Heart left ventricle (tissue), 16 donors: ENCODE measurements around the gene PCNA. TPM values are rescaled to one million over a fixed set of nuclear protein-coding genes. Genes with fewer than 3 reads are reported as not detected.

Experiments used
- ATAC-seq, 4 donors: fragments of 200-7000 bp; cut with Tn5 transposase; one replicate each; pipeline ENCODE4 v1.9.1; 2020 to 2022; ENCODE audit warnings: moderate library complexity in 4 of 4, mild to moderate bottlenecking in 3 of 4, moderate number of reproducible peaks in 1 of 4
- DNase-seq, 5 donors: peaks; one replicate each; pipeline ENCODE4 v3.0.0-alpha.2; 2020
- H3K27ac ChIP-seq, 12 donors: fragments of 200-600 bp; sonication (generic) in 4 of 12; one replicate each; pipeline versions ENCODE4 v1.5.0 to v1.8.0; 2016 to 2022; ENCODE audit warnings: mild to moderate bottlenecking in 2 of 12
- H3K27me3 ChIP-seq, 9 donors: fragments of 200-600 bp; sonication (generic) in 2 of 9; one replicate each; pipeline versions ENCODE4 v1.5.1 to v1.8.0; 2016 to 2022; ENCODE audit warnings: mild to moderate bottlenecking in 3 of 9
- H3K36me3 ChIP-seq, 9 donors: fragments of 200-600 bp; sonication (generic) in 2 of 9; one replicate each; pipeline versions ENCODE4 v1.5.0 to v1.8.0; 2018 to 2022; ENCODE audit warnings: mild to moderate bottlenecking in 2 of 9
- H3K4me1 ChIP-seq, 12 donors: fragments of 200-600 bp; sonication (generic) in 4 of 12; one replicate each; pipeline versions ENCODE4 v1.5.0 to v1.8.0; 2016 to 2022; ENCODE audit warnings: mild to moderate bottlenecking in 3 of 12
- H3K4me3 ChIP-seq, 12 donors: fragments of 200-600 bp; sonication (generic) in 4 of 12; one replicate each; pipeline versions ENCODE4 v1.5.0 to v1.8.0; 2017 to 2022; ENCODE audit warnings: mild to moderate bottlenecking in 9 of 12, moderate library complexity in 4 of 12
- H3K9me3 ChIP-seq, 12 donors: fragments of 200-600 bp; sonication (generic) in 4 of 12; one replicate each; pipeline versions ENCODE4 v1.5.0 to v1.8.0; 2016 to 2022; ENCODE audit warnings: mild to moderate bottlenecking in 1 of 12
- POLR2A ChIP-seq, 2 donors: fragments of 450-650 bp; IDR thresholded peaks; one replicate each; pipeline ENCODE4 v1.6.1; 2017; ENCODE audit warnings: antibody characterized with exemption in 2 of 2, mild to moderate bottlenecking in 2 of 2, moderate library complexity in 2 of 2
- WGBS, 4 donors: extraction: QIAGEN DNeasy Blood & Tissue Kit in 2 of 4; methylation state at CpG; one replicate each; pipeline versions ENCODE4 v1.1.5 to v1.1.7; 2013 to 2018; 5-methylcytosine and 5-hydroxymethylcytosine counted together
- intact Hi-C, 10 donors: fragments of 100-400 bp; cut with DNase I; formaldehyde crosslinking; loops; one replicate each; pipeline versions ENCODE4 v1.11.1 to v1.14.2; 2022
- polyA plus RNA-seq, 2 donors: library from polyadenylated mRNA; stranded (reverse); fragments of 200-250 nt; gene quantifications; one replicate each; pipeline ENCODE4 v1.2.3, GENCODE V29; 2013
- total RNA-seq, 9 donors: library from RNA; depleted of rRNA in 2 of 9; stranded (reverse); fragments of >200 nt in 2 of 9; fragmentation: NEBNext Ultra II Directional in 3 of 9; extraction: Animal tissue kit (Norgen Biotek cat#: 25700) in 3 of 9; gene quantifications; one replicate each; pipeline versions ENCODE4 v1.1.0 to v1.2.4, GENCODE V29; 2016 to 2023
- TF ChIP-seq, protein P1 (sequence below), 12 donors: fragments of 200-600 bp; sonication (generic) in 4 of 12; IDR thresholded peaks; one replicate each; pipeline versions ENCODE4 v1.5.0 to v1.8.0; 2018 to 2022; ENCODE audit warnings: antibody characterized with exemption in 12 of 12, mild to moderate bottlenecking in 5 of 12
- donor health status: ischemic (EF 13 %, LVEDD 7.1; RV severe dilation, severe dysfunction).
- donor health status: healthy with polysubstance abuse.
- donor health status: DM: no; HTN: yes; CAD: no.
- donor health status: DM: no; HTN: no; CAD: no.
- donor health status: ischemic (EF 25% LVEDD 6.9; RV normal size, moderate dysfunction).
- donor health status: ischemic (EF 25% LVEDD 5.7; RV mildly dilated, moderate dysfunction).
- donor health status: healthy.
- donor health status: DM: yes; HTN: yes; CAD: no.
- donor health status: ischemic (EF 35%, LVEDD 5.7; RV mildly dilated, moderate dysfunction).
- donor health status: nonischemic (EF 11% LVEDD 7.7; RV severe dilation, severe dysfunction).
- donor health status: DM: yes; HTN: yes; CAD: no.
- donor health status: PGD.
- donor health status: ischemic (EF 29% LVEDD 5.4; RV normal size, mild dysfunction).
- donor health status: nonischemic (EF 23%, LVEDD 6.1; RV moderate dilation, normal function).

PCNA gene
- total and polyA plus RNA-seq, 11 donors = 18.7 to 52.7 (median 22.9) TPM

- intact Hi-C loops = no loop called here
- ATAC-seq (peak; percentile 50 to 66 (median 63)), DNase-seq (peak in 1 of 5 donors; percentile 31)
- WGBS, 4 donors = 67 to 73% (median 69%) methylated on average over 13 of the region's 13 CpGs
- H3K4me3 ChIP-seq = no peak overlapping the region
- no peaks in the 10 kb centered on the region for H3K9me3 ChIP-seq
- H3K4me1 ChIP-seq = peaks cover 7 to 97% (median 89%) of the 10 kb centered on the region in 12 donors
- peaks cover 0 to 5% (median 0%) of the 10 kb centered on the region in 9 donors for H3K36me3 ChIP-seq
- no peak for TF ChIP-seq POLR2A (IDR thresholded peaks at IDR 0.05)
- TF ChIP-seq, protein P1, sequence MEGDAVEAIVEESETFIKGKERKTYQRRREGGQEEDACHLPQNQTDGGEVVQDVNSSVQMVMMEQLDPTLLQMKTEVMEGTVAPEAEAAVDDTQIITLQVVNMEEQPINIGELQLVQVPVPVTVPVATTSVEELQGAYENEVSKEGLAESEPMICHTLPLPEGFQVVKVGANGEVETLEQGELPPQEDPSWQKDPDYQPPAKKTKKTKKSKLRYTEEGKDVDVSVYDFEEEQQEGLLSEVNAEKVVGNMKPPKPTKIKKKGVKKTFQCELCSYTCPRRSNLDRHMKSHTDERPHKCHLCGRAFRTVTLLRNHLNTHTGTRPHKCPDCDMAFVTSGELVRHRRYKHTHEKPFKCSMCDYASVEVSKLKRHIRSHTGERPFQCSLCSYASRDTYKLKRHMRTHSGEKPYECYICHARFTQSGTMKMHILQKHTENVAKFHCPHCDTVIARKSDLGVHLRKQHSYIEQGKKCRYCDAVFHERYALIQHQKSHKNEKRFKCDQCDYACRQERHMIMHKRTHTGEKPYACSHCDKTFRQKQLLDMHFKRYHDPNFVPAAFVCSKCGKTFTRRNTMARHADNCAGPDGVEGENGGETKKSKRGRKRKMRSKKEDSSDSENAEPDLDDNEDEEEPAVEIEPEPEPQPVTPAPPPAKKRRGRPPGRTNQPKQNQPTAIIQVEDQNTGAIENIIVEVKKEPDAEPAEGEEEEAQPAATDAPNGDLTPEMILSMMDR (IDR thresholded peaks at IDR 0.05) = no peak
- H3K27me3 ChIP-seq = no peaks in the 10 kb centered on the region
- H3K27ac ChIP-seq = peak overlapping the region; percentile 13 to 82 (median 54)
These were observed 30.7 kb upstream of the PCNA start for GRCh38 chr20:5150226-5151076.

GRCh38 chr20:5149892-5150225 is 30.1 kb upstream of the PCNA start:
- no peak for ATAC-seq
- Histone ChIP-seq H3K4me3 (no peak overlapping the region), H3K27me3 (no peaks in the 10 kb centered on the region), H3K9me3 (no peaks in the 10 kb centered on the region), H3K36me3 (peaks cover 0 to 5% (median 0%) of the 10 kb centered on the region in 9 donors), H3K27ac (peak overlapping the region in 7 of 12 donors; percentile 41 to 82 (median 71)), H3K4me1 (peaks cover 10 to 98% (median 89%) of the 10 kb centered on the region in 12 donors)
- no peak for DNase-seq
- intact Hi-C loops = no loop called here
- WGBS, 4 donors = 82 to 94% (median 88%) methylated on average over 3 of the region's 3 CpGs
- TF ChIP-seq POLR2A (IDR thresholded peaks at IDR 0.05) = no peak
- TF ChIP-seq, protein P1 (IDR thresholded peaks at IDR 0.05) = no peak

DNA sequence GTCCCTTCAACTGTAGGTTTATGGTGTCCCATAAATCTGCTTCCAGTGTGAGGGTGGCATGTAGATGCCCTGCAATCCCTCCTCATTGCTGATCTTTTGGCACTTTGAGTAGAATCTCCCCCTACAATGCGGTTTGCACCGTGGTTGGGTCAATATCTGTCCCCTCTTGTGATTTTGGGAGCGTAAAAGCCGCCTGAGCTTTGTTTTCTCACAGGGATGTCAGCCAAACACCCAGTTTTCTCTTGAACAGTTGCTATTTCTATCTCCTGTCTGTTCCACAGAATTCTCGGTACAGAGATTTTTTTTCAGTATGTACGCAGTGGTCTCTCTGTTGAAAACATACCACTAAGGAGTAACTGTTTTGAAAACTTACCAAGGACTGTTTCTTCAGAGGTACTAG is 28.8 kb upstream of the PCNA start:
- no peak for ATAC-seq
- no peak for DNase-seq
- H3K4me3 ChIP-seq = peak overlapping the region in 2 of 12 donors; percentile 7 to 13
- WGBS, 4 donors = 35 to 42% (median 37%) methylated on average over 6 of the region's 6 CpGs
- peak overlapping the region in 11 of 12 donors; percentile 9 to 82 (median 46) for H3K27ac ChIP-seq
- H3K9me3 ChIP-seq = no peaks in the 10 kb centered on the region
- no peaks in the 10 kb centered on the region for H3K36me3 ChIP-seq
- H3K27me3 ChIP-seq = no peaks in the 10 kb centered on the region
- TF ChIP-seq POLR2A (IDR thresholded peaks at IDR 0.05) = no peak
- TF ChIP-seq, protein P1 (IDR thresholded peaks at IDR 0.05) = no peak
- peaks cover 10 to 97% (median 90%) of the 10 kb centered on the region in 12 donors for H3K4me1 ChIP-seq
- intact Hi-C loops = no loop called here

DNA sequence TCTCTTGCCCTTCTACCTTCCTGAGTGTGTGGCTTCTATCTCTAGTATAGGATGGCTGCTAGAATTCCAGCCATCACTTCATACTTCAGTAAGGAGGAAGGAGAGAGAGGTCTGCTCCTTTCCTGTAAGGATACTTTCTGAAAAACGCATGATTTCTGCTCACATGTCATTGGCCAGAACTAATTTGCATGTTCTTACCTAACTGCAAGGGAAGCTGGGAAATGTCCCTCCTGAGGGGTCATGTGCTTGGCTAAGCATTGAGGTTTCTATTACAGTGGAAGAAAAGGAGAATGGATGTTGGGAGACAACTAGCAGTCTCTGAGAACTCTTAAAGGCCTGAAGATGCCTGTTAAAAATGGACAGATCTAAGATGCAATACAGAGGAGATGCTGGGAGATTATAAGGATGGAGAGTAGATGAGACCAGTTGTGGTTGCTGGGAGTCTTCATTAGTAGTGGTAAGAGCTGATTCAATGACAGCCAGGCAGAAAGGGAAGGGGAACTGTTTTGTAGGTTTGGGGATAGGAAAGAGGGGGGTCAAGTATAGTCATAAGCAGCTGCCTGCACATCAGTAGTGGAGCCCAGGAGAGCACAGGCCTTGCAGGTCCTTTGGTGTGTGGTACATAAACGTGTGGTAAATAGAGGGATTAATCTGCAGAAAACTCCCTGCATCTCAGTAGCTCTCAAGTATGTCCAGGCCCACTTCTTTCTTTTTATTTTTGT is 27.3 kb upstream of the PCNA start:
- no peak overlapping the region for H3K4me3 ChIP-seq
- peaks cover 10 to 98% (median 87%) of the 10 kb centered on the region in 12 donors for H3K4me1 ChIP-seq
- ATAC-seq (no peak), DNase-seq (no peak)
- WGBS, 4 donors = 61 to 70% (median 69%) methylated on average over 2 of the region's 2 CpGs
- peak overlapping the region in 1 of 12 donors; percentile 79 for H3K27ac ChIP-seq
- TF ChIP-seq, protein P1 (IDR thresholded peaks at IDR 0.05) = no peak
- no peak for TF ChIP-seq POLR2A (IDR thresholded peaks at IDR 0.05)
- no peaks in the 10 kb centered on the region for H3K9me3 ChIP-seq
- no peaks in the 10 kb centered on the region for H3K36me3 ChIP-seq
- no peaks in the 10 kb centered on the region for H3K27me3 ChIP-seq
- intact Hi-C loops = no loop called here
